ENCODE measurements around the gene OXCT1.
A peak's percentile ranks its signal among the peaks of the same experiment; 100 is the strongest.

OXCT1 gene

GRCh38 chr5:41831155-41831554, 39.1 kb downstream of the OXCT1 start:
- peak; percentile 19 for DNase-seq (ENCODE audit: low read depth)
- no peak overlapping the region for H3K4me3 ChIP-seq (ENCODE audit: low read depth, low read length)
- TF ChIP-seq CTCF (IDR thresholded peaks at IDR 0.05; ENCODE audit: low read depth, low read length, missing control alignments): no peak

GRCh38 chr5:41827792-41828191, 42.4 kb downstream of the OXCT1 start:
- no peak for TF ChIP-seq CTCF (IDR thresholded peaks at IDR 0.05; ENCODE audit: low read depth, low read length, missing control alignments)
- no peak overlapping the region for H3K4me3 ChIP-seq (ENCODE audit: low read depth, low read length)
- DNase-seq (ENCODE audit: low read depth): no peak

- no peak for TF ChIP-seq CTCF (IDR thresholded peaks at IDR 0.05; ENCODE audit: low read depth, low read length, missing control alignments)
- DNase-seq (ENCODE audit: low read depth): no peak
Observed at GRCh38 chr5:41822036-41822435, 48.2 kb downstream of the OXCT1 start.

GRCh38 chr5:41821051-41821450, 49.2 kb downstream of the OXCT1 start:
- TF ChIP-seq CTCF (IDR thresholded peaks at IDR 0.05; ENCODE audit: low read depth, low read length, missing control alignments): no peak
- no peak overlapping the region for H3K4me3 ChIP-seq (ENCODE audit: low read depth, low read length)
- no peak for DNase-seq (ENCODE audit: low read depth)

More at GRCh38 chr5:41822036-41822435, 48.2 kb downstream of the OXCT1 start:
- H3K4me3 ChIP-seq (ENCODE audit: low read depth, low read length): no peak overlapping the region

- DNase-seq (ENCODE audit: low read depth): no peak
- no peak for TF ChIP-seq CTCF (IDR thresholded peaks at IDR 0.05; ENCODE audit: low read depth, low read length, missing control alignments)
- no peak overlapping the region for H3K4me3 ChIP-seq (ENCODE audit: low read depth, low read length)
Observed at GRCh38 chr5:41820150-41820549, 50.1 kb downstream of the OXCT1 start.

- H3K4me3 ChIP-seq (ENCODE audit: low read depth, low read length): no peak overlapping the region
- DNase-seq (ENCODE audit: low read depth): no peak
- TF ChIP-seq CTCF (IDR thresholded peaks at IDR 0.05; ENCODE audit: low read depth, low read length, missing control alignments): no peak
Observed at GRCh38 chr5:41817625-41818301, 52.5 kb downstream of the OXCT1 start.

- no peak for DNase-seq (ENCODE audit: low read depth)
- H3K4me3 ChIP-seq (ENCODE audit: low read depth, low read length): no peak overlapping the region
- no peak for TF ChIP-seq CTCF (IDR thresholded peaks at IDR 0.05; ENCODE audit: low read depth, low read length, missing control alignments)
Observed at GRCh38 chr5:41815663-41816229, 54.5 kb downstream of the OXCT1 start.
